WERI-Rb-1 (cell line): ENCODE measurements around the gene TNRC6C.

ENCODE experiments used
- DNase-seq: peaks from one replicate; pipeline ENCODE4 v3.0.0-alpha.2; 2020
- H3K27ac ChIP-seq: fragments of 250-450 bp; sonication (Bioruptor Pico); 2 replicates; pipeline ENCODE4 v1.5.1; 2020; ENCODE audit warnings: mild to moderate bottlenecking, moderate library complexity
- H3K27me3 ChIP-seq: fragments of 250-450 bp; sonication (Bioruptor Pico); 2 replicates; pipeline ENCODE4 v1.5.1; 2021; ENCODE audit warnings: mild to moderate bottlenecking, low read depth, moderate library complexity; ENCODE audit not compliant: insufficient read depth, severe bottlenecking
- H3K36me3 ChIP-seq: fragments of 250-450 bp; sonication (Bioruptor Pico); 2 replicates; pipeline ENCODE4 v1.5.1; 2020; ENCODE audit warnings: mild to moderate bottlenecking, moderate library complexity
- H3K4me3 ChIP-seq: 2 replicates; pipeline ENCODE4 v1.5.1; 2011; ENCODE audit warnings: low read depth, mild to moderate bottlenecking, control low read depth, low read length
- H3K9me3 ChIP-seq: fragments of 250-450 bp; sonication (Bioruptor Pico); 2 replicates; pipeline ENCODE4 v1.5.1; 2021; ENCODE audit warnings: mild to moderate bottlenecking, moderate library complexity; ENCODE audit not compliant: severe bottlenecking
- CTCF ChIP-seq: IDR thresholded peaks from 2 replicates; pipeline ENCODE4 v1.5.1; 2011; ENCODE audit warnings: low read depth, mild to moderate bottlenecking, control low read depth, inconsistent platforms, low read length

The TNRC6C gene

DNA sequence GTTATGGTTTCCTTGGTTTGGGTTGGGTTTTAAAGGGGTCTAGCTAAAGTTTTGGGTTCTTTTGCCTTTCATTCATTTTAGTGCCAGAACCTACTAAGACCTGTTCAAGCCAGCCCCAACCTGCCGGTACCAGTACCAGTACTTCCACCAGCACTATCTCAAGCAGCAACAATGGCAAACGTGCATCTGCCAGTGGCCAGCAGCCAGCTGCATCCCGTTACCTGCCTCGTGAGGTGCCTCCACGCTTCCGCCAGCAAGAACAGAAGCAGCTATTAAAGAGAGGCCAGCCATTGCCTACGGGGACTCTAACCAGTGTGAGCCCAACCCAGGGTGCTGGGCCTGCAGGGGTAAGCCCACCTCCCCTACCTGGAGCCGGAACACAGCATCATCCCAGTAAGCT lies 72.9 kb downstream of the TNRC6C start:
- no peak for TF ChIP-seq CTCF
- DNase-seq = no peak
- Histone ChIP-seq H3K36me3 (peaks cover 41% of the 10 kb centered on the region), H3K27ac (no peak overlapping the region), H3K4me3 (no peak overlapping the region), H3K27me3 (no peaks in the 10 kb centered on the region), H3K9me3 (no peaks in the 10 kb centered on the region)

GRCh38 chr17:78032166-78032565 lies 73.7 kb downstream of the TNRC6C start:
- Histone ChIP-seq H3K9me3 (no peaks in the 10 kb centered on the region), H3K36me3 (peaks cover 44% of the 10 kb centered on the region), H3K4me3 (no peak overlapping the region), H3K27ac (no peak overlapping the region), H3K27me3 (no peaks in the 10 kb centered on the region)
- DNase-seq = no peak
- TF ChIP-seq CTCF = no peak

- H3K36me3 ChIP-seq = peaks cover 51% of the 10 kb centered on the region
- no peaks in the 10 kb centered on the region for H3K27me3 ChIP-seq
- no peak overlapping the region for H3K27ac ChIP-seq
These were observed 76.1 kb downstream of the TNRC6C start for GRCh38 chr17:78034429-78035091.

DNA sequence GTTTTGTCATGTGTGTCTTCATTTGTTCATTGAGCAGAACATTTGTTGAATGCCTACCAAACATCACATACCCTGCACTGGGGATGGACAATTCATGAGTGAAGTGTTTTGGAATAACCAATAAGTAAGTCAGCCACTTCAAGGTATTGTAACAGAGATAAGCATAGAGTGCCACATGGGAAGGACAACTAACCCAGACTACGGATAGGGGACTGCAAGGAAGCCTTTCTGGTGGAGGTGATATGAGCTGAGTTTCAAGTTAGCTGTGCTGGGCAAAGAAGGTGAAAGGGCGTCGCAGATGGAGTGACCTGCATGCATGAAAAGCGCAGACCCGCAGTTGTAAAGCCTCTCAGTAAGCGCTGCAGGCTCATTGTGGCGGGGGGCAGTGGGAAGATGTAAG lies 78.8 kb downstream of the TNRC6C start:
- no peaks in the 10 kb centered on the region for H3K27me3 ChIP-seq
- no peak for TF ChIP-seq CTCF
- H3K4me3 ChIP-seq = no peak overlapping the region
- no peaks in the 10 kb centered on the region for H3K9me3 ChIP-seq
- DNase-seq = no peak
- peaks cover 39% of the 10 kb centered on the region for H3K36me3 ChIP-seq
- no peak overlapping the region for H3K27ac ChIP-seq

More at GRCh38 chr17:78034429-78035091, 76.1 kb downstream of the TNRC6C start:
- Histone ChIP-seq H3K9me3 (no peaks in the 10 kb centered on the region), H3K4me3 (no peak overlapping the region)
- TF ChIP-seq CTCF = no peak
- DNase-seq = no peak

DNA sequence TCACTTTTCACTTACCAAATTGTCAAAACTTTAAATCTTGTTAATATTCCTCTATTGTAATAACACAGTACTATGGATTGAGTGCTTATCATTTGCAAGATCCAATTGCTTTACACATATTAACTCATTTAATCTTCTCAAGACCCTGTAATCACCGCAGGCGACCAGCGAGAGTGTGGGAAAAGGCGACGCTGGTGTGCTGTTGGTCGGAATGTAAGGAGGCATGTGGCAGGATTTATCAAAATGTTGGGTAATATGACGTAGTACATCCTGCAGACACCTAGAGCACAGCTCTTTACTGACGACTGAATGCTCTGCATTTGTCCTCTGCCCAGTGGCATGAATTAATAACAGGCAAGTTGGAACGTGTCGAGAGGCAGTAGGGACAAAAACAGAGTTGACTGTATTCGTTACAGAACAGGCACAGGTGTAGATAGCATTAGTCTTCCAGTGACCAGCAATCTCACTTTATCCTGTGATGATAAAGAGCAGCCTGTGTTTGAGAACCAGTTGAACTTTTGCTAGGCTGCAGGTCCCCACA lies 80.3 kb downstream of the TNRC6C start:
- Histone ChIP-seq H3K27ac (no peak overlapping the region), H3K9me3 (no peaks in the 10 kb centered on the region), H3K4me3 (no peak overlapping the region), H3K27me3 (no peaks in the 10 kb centered on the region), H3K36me3 (peaks cover 25% of the 10 kb centered on the region)
- TF ChIP-seq CTCF = no peak
- no peak for DNase-seq

DNA sequence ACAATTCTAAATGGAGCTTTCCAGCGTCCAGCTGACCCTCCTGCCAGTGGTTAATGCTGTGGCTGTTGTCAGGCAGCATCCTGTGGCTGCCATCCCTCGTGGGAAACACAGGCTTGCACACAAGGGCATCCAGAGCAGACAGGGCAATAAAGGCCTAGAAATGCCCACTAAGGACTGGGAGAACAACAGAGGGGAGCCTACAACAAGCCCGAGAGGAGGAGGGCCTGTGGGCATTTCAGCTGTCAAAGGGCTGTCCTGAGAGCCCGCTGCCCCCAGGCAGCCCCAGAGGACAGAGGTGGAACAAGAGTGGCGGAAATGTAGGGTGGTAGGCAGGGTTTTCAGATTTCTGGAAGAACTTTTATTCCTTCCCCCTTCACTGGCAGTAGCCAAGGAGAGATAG lies 81.1 kb downstream of the TNRC6C start:
- H3K36me3 ChIP-seq = peaks cover 27% of the 10 kb centered on the region
- DNase-seq = no peak
- H3K27ac ChIP-seq = no peak overlapping the region
- no peak overlapping the region for H3K4me3 ChIP-seq
- no peaks in the 10 kb centered on the region for H3K27me3 ChIP-seq
- no peak for TF ChIP-seq CTCF
- no peaks in the 10 kb centered on the region for H3K9me3 ChIP-seq
